H9 (cell line): ENCODE measurements around the gene CHST13. TPM values are rescaled to one million over a fixed set of nuclear protein-coding genes. Genes with fewer than 3 reads are reported as not detected.
A peak's percentile ranks its signal among the peaks of the same experiment; 100 is the strongest.

ENCODE experiments used
- DNase-seq: peaks from one replicate; pipeline ENCODE4 v3.0.0-alpha.2; 2017
- H2AFZ ChIP-seq: one replicate; pipeline ENCODE4 v1.6.1; 2013; ENCODE audit warnings: mild to moderate bottlenecking, low read length, control low read depth, moderate library complexity
- H2AK5ac ChIP-seq: 2 replicates; pipeline ENCODE4 v1.6.1; 2013; ENCODE audit warnings: low read length, control low read depth, mixed read lengths; ENCODE audit not compliant: insufficient read length
- H2BK120ac ChIP-seq: one replicate; pipeline ENCODE4 v1.6.1; 2013; ENCODE audit warnings: low read depth, mild to moderate bottlenecking, low read length, control low read depth, inconsistent platforms; ENCODE audit not compliant: poor library complexity, severe bottlenecking
- H2BK12ac ChIP-seq: 2 replicates; pipeline ENCODE4 v1.6.1; 2013; ENCODE audit warnings: low read length, control low read depth, mixed read lengths, low read depth; ENCODE audit not compliant: insufficient read length
- H2BK15ac ChIP-seq: 2 replicates; pipeline ENCODE4 v1.6.1; 2013; ENCODE audit warnings: low read depth, low read length, control low read depth
- H2BK20ac ChIP-seq: one replicate; pipeline ENCODE4 v1.6.1; 2013; ENCODE audit warnings: low read depth, mild to moderate bottlenecking, low read length, control low read depth, inconsistent platforms; ENCODE audit not compliant: poor library complexity, severe bottlenecking
- H2BK5ac ChIP-seq: 2 replicates; pipeline ENCODE4 v1.6.1; 2013; ENCODE audit warnings: low read length, control low read depth, mixed read lengths; ENCODE audit not compliant: insufficient read length
- H3K14ac ChIP-seq: 2 replicates; pipeline ENCODE4 v1.6.1; 2013; ENCODE audit warnings: low read length, control low read depth; ENCODE audit not compliant: insufficient read depth
- H3K18ac ChIP-seq: 2 replicates; pipeline ENCODE4 v1.6.1; 2013; ENCODE audit warnings: low read depth, mild to moderate bottlenecking, mixed read lengths, low read length, control low read depth; ENCODE audit not compliant: insufficient read length
- H3K23ac ChIP-seq: 2 replicates; pipeline ENCODE4 v1.6.1; 2013; ENCODE audit warnings: low read length, control low read depth, mixed read lengths, low read depth; ENCODE audit not compliant: insufficient read length
- H3K23me2 ChIP-seq: 2 replicates; pipeline ENCODE4 v1.6.1; 2013; ENCODE audit warnings: low read depth, mild to moderate bottlenecking, mixed read lengths, low read length, control low read depth; ENCODE audit not compliant: insufficient read length, poor library complexity, severe bottlenecking
- H3K27ac ChIP-seq: 2 replicates; pipeline ENCODE4 v1.5.1; 2013; ENCODE audit warnings: low read length, control low read depth, mixed read lengths, low read depth; ENCODE audit not compliant: insufficient read length
- H3K27me3 ChIP-seq: 2 replicates; pipeline ENCODE4 v1.6.1; 2013; ENCODE audit warnings: low read length, control low read depth, inconsistent platforms; ENCODE audit not compliant: insufficient read depth
- H3K4ac ChIP-seq: 2 replicates; pipeline ENCODE4 v1.6.1; 2013; ENCODE audit warnings: low read depth, mild to moderate bottlenecking, control low read depth, inconsistent platforms, low read length, moderate library complexity
- H3K4me1 ChIP-seq: 2 replicates; pipeline ENCODE4 v1.6.1; 2013; ENCODE audit warnings: low read length, control low read depth, inconsistent platforms; ENCODE audit not compliant: insufficient read depth
- H3K4me2 ChIP-seq: 2 replicates; pipeline ENCODE4 v1.6.1; 2013; ENCODE audit warnings: low read length, control low read depth, mixed read lengths; ENCODE audit not compliant: insufficient read length, insufficient read depth
- H3K56ac ChIP-seq: 2 replicates; pipeline ENCODE4 v1.6.1; 2013; ENCODE audit warnings: low read depth, mild to moderate bottlenecking, mixed read lengths, low read length, control low read depth; ENCODE audit not compliant: insufficient read length
- H3K79me1 ChIP-seq: 2 replicates; pipeline ENCODE4 v1.6.1; 2013; ENCODE audit warnings: low read depth, mild to moderate bottlenecking, moderate library complexity, low read length, control low read depth, inconsistent platforms; ENCODE audit not compliant: insufficient read depth, poor library complexity, severe bottlenecking
- H3K79me2 ChIP-seq: 2 replicates; pipeline ENCODE4 v1.6.1; 2013; ENCODE audit warnings: low read length, control low read depth, inconsistent platforms; ENCODE audit not compliant: insufficient read depth
- H3K9ac ChIP-seq: 2 replicates; pipeline ENCODE4 v1.6.1; 2013; ENCODE audit warnings: low read length, control low read depth, mixed read lengths; ENCODE audit not compliant: insufficient read length; ENCODE audit errors: extremely low read depth
- H3K9me3 ChIP-seq: one replicate; pipeline ENCODE4 v1.6.1; 2013; ENCODE audit warnings: low read depth, low read length, inconsistent platforms; ENCODE audit not compliant: control insufficient read depth
- H3T11ph ChIP-seq: one replicate; pipeline ENCODE4 v1.6.1; 2013; ENCODE audit warnings: mild to moderate bottlenecking, low read length, control low read depth, inconsistent platforms
- H4K20me1 ChIP-seq: one replicate; pipeline ENCODE4 v1.6.1; 2013; ENCODE audit not compliant: control insufficient read depth, insufficient read length, insufficient read depth
- H4K5ac ChIP-seq: 2 replicates; pipeline ENCODE4 v1.6.1; 2013; ENCODE audit warnings: low read depth, mild to moderate bottlenecking, mixed read lengths, low read length, control low read depth; ENCODE audit not compliant: insufficient read length
- H4K8ac ChIP-seq: replicated peaks from 2 replicates; pipeline ENCODE4 v1.6.1; 2013; ENCODE audit warnings: low read length, control low read depth, mixed read lengths, low read depth; ENCODE audit not compliant: insufficient read length
- H4K91ac ChIP-seq: 2 replicates; pipeline ENCODE4 v1.6.1; 2013; ENCODE audit warnings: low read depth, mild to moderate bottlenecking, moderate library complexity, mixed read lengths, low read length, control low read depth; ENCODE audit not compliant: insufficient read length
- H3K27ac Mint-ChIP-seq, 3 experiments: 2 replicates in 2 of 3; 3 replicates in 1 of 3; pipeline ENCODE4 v1.8.0; 2020 to 2021; ENCODE audit warnings: mixed read lengths in 3 of 3, mild to moderate bottlenecking in 1 of 3, moderate library complexity in 1 of 3
- H3K27me3 Mint-ChIP-seq: 2 replicates; pipeline ENCODE4 v1.8.0; 2021; ENCODE audit warnings: low read depth, mild to moderate bottlenecking, moderate library complexity, mixed read lengths
- H3K36me3 Mint-ChIP-seq, 3 experiments: 2 replicates in 2 of 3; 3 replicates in 1 of 3; pipeline ENCODE4 v1.8.0; 2020 to 2021; ENCODE audit warnings: low read depth in 3 of 3, mixed read lengths in 3 of 3; ENCODE audit not compliant: insufficient read depth in 1 of 3
- H3K4me1 Mint-ChIP-seq, 2 experiments: 2 replicates each; pipeline ENCODE4 v1.8.0; 2020; ENCODE audit warnings: mixed read lengths in 2 of 2
- H3K4me3 Mint-ChIP-seq, 2 experiments: 2 replicates in 1 of 2; 3 replicates in 1 of 2; pipeline ENCODE4 v1.8.0; 2020 to 2021; ENCODE audit warnings: mild to moderate bottlenecking in 2 of 2, mixed read lengths in 2 of 2, moderate library complexity in 1 of 2
- H3K9me3 Mint-ChIP-seq, 2 experiments: 2 replicates in 1 of 2; 3 replicates in 1 of 2; pipeline ENCODE4 v1.8.0; 2020; ENCODE audit warnings: mild to moderate bottlenecking in 2 of 2, mixed read lengths in 2 of 2, moderate library complexity in 1 of 2
- CTCF ChIP-seq: fragments of 200-600 bp; sonication (generic); conservative IDR thresholded peaks from 3 replicates; pipeline ENCODE4 v1.8.0; 2021; ENCODE audit warnings: antibody characterized with exemption, mild to moderate bottlenecking
- WGBS: extraction: QIAGEN DNeasy Blood & Tissue Kit; methylation state at CpG from one replicate; pipeline ENCODE4 v1.1.7; 2013; ENCODE audit warnings: missing lambda C conversion rate, low lambda C conversion rate, mixed read lengths; ENCODE audit not compliant: insufficient read length; ENCODE audit errors: extremely low coverage; 5-methylcytosine and 5-hydroxymethylcytosine counted together
- total RNA-seq: library from RNA; stranded (reverse); gene quantifications from 2 replicates; pipeline ENCODE4 v1.2.1, GENCODE V29; 2021

The CHST13 gene
- total RNA-seq, 1 experiment from 2014 or later, result 0.85 TPM

- H4K20me1 ChIP-seq, result no peaks in the 10 kb centered on the region
- no peak overlapping the region for H3K4me3 Mint-ChIP-seq
- no peak overlapping the region for H4K91ac ChIP-seq
- no peak overlapping the region for H3T11ph ChIP-seq
- H3K27ac ChIP-seq, result no peak overlapping the region
- H3K4me1 Mint-ChIP-seq, result peaks cover 4 to 5% of the 10 kb centered on the region in 2 experiments; a peak in 2 of 4 replicates
- H3K18ac ChIP-seq, result no peak overlapping the region
- no peak overlapping the region for H3K23ac ChIP-seq
- H3K9me3 Mint-ChIP-seq, result peaks cover 0 to 1% of the 10 kb centered on the region in 2 experiments; a peak in 2 of 5 replicates
- no peak overlapping the region for H4K5ac ChIP-seq
- no peaks in the 10 kb centered on the region; the same call in none of the 2 replicates for H3K27me3 Mint-ChIP-seq
- H3K36me3 Mint-ChIP-seq, result no peaks in the 10 kb centered on the region
- no peak overlapping the region for H3K4ac ChIP-seq
- no peaks in the 10 kb centered on the region for H3K79me2 ChIP-seq
- no peak overlapping the region for H2BK12ac ChIP-seq
- H2BK15ac ChIP-seq, result no peak overlapping the region
- H3K79me1 ChIP-seq, result no peaks in the 10 kb centered on the region
- no peaks in the 10 kb centered on the region for H3K4me1 ChIP-seq
- TF ChIP-seq CTCF, result no peak
- H3K4me2 ChIP-seq, result no peak overlapping the region
- no peak overlapping the region for H3K56ac ChIP-seq
- WGBS, result no CpG with 5 or more reads among the region's 6 CpGs
- no peaks in the 10 kb centered on the region for H3K27me3 ChIP-seq
- H3K27ac Mint-ChIP-seq, result no peak overlapping the region
- no peak overlapping the region for H3K14ac ChIP-seq
- H2AK5ac ChIP-seq, result no peak overlapping the region
- H4K8ac ChIP-seq, result no peak overlapping the region
- H2BK120ac ChIP-seq, result no peak overlapping the region
- H3K9ac ChIP-seq, result no peak overlapping the region
- H3K9me3 ChIP-seq, result no peaks in the 10 kb centered on the region
- H3K23me2 ChIP-seq, result no peaks in the 10 kb centered on the region
- peak; percentile 34 for DNase-seq
- H2BK5ac ChIP-seq, result no peak overlapping the region
- no peak overlapping the region for H2BK20ac ChIP-seq
- no peak overlapping the region for H2AFZ ChIP-seq
Observed at GRCh38 chr3:126557761-126558160, 33.8 kb downstream of the CHST13 start.
